Caco-2 (cell line): ENCODE results near the gene LRRC26. TPM values are rescaled to one million over a fixed set of nuclear protein-coding genes. Genes with fewer than 3 reads are reported as not detected.

Experiments used
- BruUV-seq: library from RNA; stranded (reverse); fragments of 400-500 nt; replicated peaks from 2 replicates; lab custom pipeline; 2021; lab: Mats Ljungman, UMichigan
- CTCF ChIA-PET: fragments of 300-600 bp; sonication (Branson Sonifier 250); formaldehyde crosslinking; loops from one replicate; lab custom pipeline; 2022; ENCODE audit warnings: antibody characterized with exemption; lab: Charles Lee
- POLR2A ChIA-PET: fragments of 300-600 bp; sonication (Branson Sonifier 250); formaldehyde crosslinking; loops from one replicate; lab custom pipeline; 2022; ENCODE audit warnings: antibody characterized with exemption; lab: Charles Lee
- DNase-seq, 2 experiments: peaks; one replicate each; pipeline versions ENCODE4 v3.0.0 to v3.0.0-alpha.2; 2020 to 2022
- H3K27me3 ChIP-seq: replicated peaks from 2 replicates; pipeline ENCODE4 v1.6.0; 2011; ENCODE audit warnings: low read length; ENCODE audit not compliant: control insufficient read depth, insufficient read depth
- H3K36me3 ChIP-seq: 2 replicates; pipeline ENCODE4 v1.5.1; 2011; ENCODE audit warnings: low read length; ENCODE audit not compliant: control insufficient read depth, insufficient read depth
- H3K4me1 ChIP-seq: fragments of 250-450 bp; sonication (Bioruptor Pico); 2 replicates; pipeline ENCODE4 v1.5.1; 2020; ENCODE audit warnings: mild to moderate bottlenecking
- H3K4me3 ChIP-seq: 2 replicates; pipeline ENCODE4 v1.5.1; 2011; ENCODE audit warnings: low read depth, mild to moderate bottlenecking, control low read depth, low read length
- H3K9me3 ChIP-seq: fragments of 250-450 bp; sonication (Bioruptor Pico); 2 replicates; pipeline ENCODE4 v1.5.1; 2020; ENCODE audit warnings: mild to moderate bottlenecking, moderate library complexity
- H3K27ac Mint-ChIP-seq: one replicate; pipeline ENCODE4 v1.8.0; 2022; ENCODE audit warnings: mixed read lengths; ENCODE audit not compliant: unreplicated experiment
- H3K27me3 Mint-ChIP-seq: one replicate; pipeline ENCODE4 v1.8.0; 2022; ENCODE audit warnings: mixed read lengths; ENCODE audit not compliant: insufficient read depth, unreplicated experiment
- H3K36me3 Mint-ChIP-seq: one replicate; pipeline ENCODE4 v1.8.0; 2022; ENCODE audit warnings: mild to moderate bottlenecking, mixed read lengths; ENCODE audit not compliant: insufficient read depth, unreplicated experiment
- H3K4me1 Mint-ChIP-seq: one replicate; pipeline ENCODE4 v1.8.0; 2022; ENCODE audit warnings: low read depth, mixed read lengths; ENCODE audit not compliant: unreplicated experiment
- H3K4me3 Mint-ChIP-seq: one replicate; pipeline ENCODE4 v1.8.0; 2022; ENCODE audit warnings: mild to moderate bottlenecking, moderate library complexity, mixed read lengths; ENCODE audit not compliant: unreplicated experiment
- H3K9me3 Mint-ChIP-seq: one replicate; pipeline ENCODE4 v1.8.0; 2022; ENCODE audit warnings: mixed read lengths; ENCODE audit not compliant: unreplicated experiment
- CTCF ChIP-seq, 2 experiments: fragments of 200-600 bp in 1 of 2; IDR thresholded peaks; 1 replicate in 1 of 2; 2 replicates in 1 of 2; pipeline versions ENCODE4 v1.5.1 to v1.8.0; 2011 to 2022; ENCODE audit warnings: antibody characterized with exemption in 1 of 2, control low read depth in 1 of 2, inconsistent platforms in 1 of 2, low read depth in 1 of 2, low read length in 1 of 2, mild to moderate bottlenecking in 1 of 2, moderate library complexity in 1 of 2; ENCODE audit not compliant: insufficient read depth in 1 of 2, severe bottlenecking in 1 of 2, unreplicated experiment in 1 of 2
- intact Hi-C: fragments of 100-400 bp; cut with micrococcal nuclease; formaldehyde crosslinking; loops from one replicate; pipeline ENCODE4 v1.10.0; 2022; ENCODE audit not compliant: unreplicated experiment
- total RNA-seq: library from RNA; stranded (reverse); gene quantifications from 2 replicates; pipeline ENCODE4 v1.2.3, GENCODE V29; 2022

Gene LRRC26
- total RNA-seq, 1 experiment from 2014 or later, result 2.9 TPM

- no peak for DNase-seq
- POLR2A ChIA-PET, result no interaction called here
- no peak overlapping the region for H3K27ac Mint-ChIP-seq
- no peaks in the 10 kb centered on the region for H3K4me1 Mint-ChIP-seq
- peak overlapping the region; percentile 31 for H3K4me3 Mint-ChIP-seq
- CTCF ChIA-PET, result no interaction called here
- H3K36me3 Mint-ChIP-seq, result no peaks in the 10 kb centered on the region
- no TSS peak for BruUV-seq
- no peaks in the 10 kb centered on the region for H3K9me3 Mint-ChIP-seq
- Histone ChIP-seq H3K9me3 (no peaks in the 10 kb centered on the region), H3K36me3 (no peaks in the 10 kb centered on the region), H3K4me1 (no peaks in the 10 kb centered on the region), H3K4me3 (no peak overlapping the region), H3K27me3 (no peaks in the 10 kb centered on the region; the same call in none of the 2 replicates)
- no peak for TF ChIP-seq CTCF (IDR thresholded peaks at IDR 0.05; ENCODE audit: insufficient read depth in 1 of 2, low read depth in 1 of 2, low read length in 1 of 2, severe bottlenecking in 1 of 2, unreplicated experiment in 1 of 2)
- H3K27me3 Mint-ChIP-seq, result peaks cover 12% of the 10 kb centered on the region
- intact Hi-C loops, result no loop called here
Observed at GRCh38 chr9:137160716-137161557, 8.9 kb downstream of the LRRC26 start.

GRCh38 chr9:137160054-137160425 is 9.8 kb downstream of the LRRC26 start:
- peaks cover 12% of the 10 kb centered on the region for H3K27me3 Mint-ChIP-seq
- no peaks in the 10 kb centered on the region for H3K9me3 ChIP-seq
- no peaks in the 10 kb centered on the region for H3K36me3 ChIP-seq
- no peaks in the 10 kb centered on the region for H3K4me1 ChIP-seq
- ChIA-PET CTCF (no interaction called here), POLR2A (no interaction called here)
- no peak overlapping the region for H3K4me3 ChIP-seq
- no peak overlapping the region for H3K4me3 Mint-ChIP-seq
- H3K27ac Mint-ChIP-seq, result no peak overlapping the region
- intact Hi-C loops, result no loop called here
- no peak for DNase-seq
- no peaks in the 10 kb centered on the region for H3K9me3 Mint-ChIP-seq
- TF ChIP-seq CTCF (IDR thresholded peaks at IDR 0.05; ENCODE audit: insufficient read depth in 1 of 2, low read depth in 1 of 2, low read length in 1 of 2, severe bottlenecking in 1 of 2, unreplicated experiment in 1 of 2), result no peak
- H3K36me3 Mint-ChIP-seq, result no peaks in the 10 kb centered on the region
- no peaks in the 10 kb centered on the region; the same call in none of the 2 replicates for H3K27me3 ChIP-seq
- BruUV-seq, result no TSS peak
- no peaks in the 10 kb centered on the region for H3K4me1 Mint-ChIP-seq

- ChIA-PET POLR2A (no interaction called here), CTCF (no interaction called here)
- Histone ChIP-seq H3K9me3 (no peaks in the 10 kb centered on the region), H3K27me3 (no peaks in the 10 kb centered on the region; the same call in none of the 2 replicates), H3K4me3 (no peak overlapping the region), H3K36me3 (no peaks in the 10 kb centered on the region), H3K4me1 (no peaks in the 10 kb centered on the region)
- Mint-ChIP-seq H3K36me3 (no peaks in the 10 kb centered on the region), H3K27ac (no peak overlapping the region), H3K4me3 (no peak overlapping the region), H3K9me3 (no peaks in the 10 kb centered on the region), H3K27me3 (peaks cover 12% of the 10 kb centered on the region), H3K4me1 (no peaks in the 10 kb centered on the region)
- no peak for TF ChIP-seq CTCF (IDR thresholded peaks at IDR 0.05; ENCODE audit: insufficient read depth in 1 of 2, low read depth in 1 of 2, low read length in 1 of 2, severe bottlenecking in 1 of 2, unreplicated experiment in 1 of 2)
- intact Hi-C loops, result no loop called here
- no peak for DNase-seq
- BruUV-seq, result no TSS peak
Observed at GRCh38 chr9:137159105-137160053, 10.5 kb downstream of the LRRC26 start.
